Activated B cell treated with CpG ODN at 0.5 μM for 24 hours (primary cell): Measurements from ENCODE around the gene ARID2. TPM values are rescaled to one million over a fixed set of nuclear protein-coding genes. Genes with fewer than 3 reads are reported as not detected.

Source experiments
- ATAC-seq: fragments of 200-7000 bp; cut with Tn5 transposase; one replicate; pipeline ENCODE4 v1.10.0; 2021; ENCODE audit warnings: low read depth, mild to moderate bottlenecking, moderate library complexity
- CTCF ChIA-PET: fragments of 350-600 bp; sonication (Branson Sonifier 250); formaldehyde crosslinking; loops from one replicate; lab custom pipeline; 2021; ENCODE audit warnings: antibody characterized with exemption; lab: Charles Lee
- POLR2A ChIA-PET: fragments of 350-600 bp; sonication (Branson Sonifier 250); formaldehyde crosslinking; loops from one replicate; lab custom pipeline; 2021; ENCODE audit warnings: antibody characterized with exemption; lab: Charles Lee
- DNase-seq: peaks from one replicate; pipeline ENCODE4 v3.0.0; 2022
- H3K27ac Mint-ChIP-seq: one replicate; pipeline ENCODE4 v1.8.0; 2020; ENCODE audit warnings: mixed read lengths
- H3K27me3 Mint-ChIP-seq: one replicate; pipeline ENCODE4 v1.8.0; 2021; ENCODE audit warnings: mixed read lengths
- H3K36me3 Mint-ChIP-seq: one replicate; pipeline ENCODE4 v1.8.0; 2021; ENCODE audit warnings: low read depth, mixed read lengths
- H3K4me1 Mint-ChIP-seq: one replicate; pipeline ENCODE4 v1.8.0; 2021; ENCODE audit warnings: mixed read lengths
- H3K4me3 Mint-ChIP-seq: one replicate; pipeline ENCODE4 v1.8.0; 2020; ENCODE audit warnings: mild to moderate bottlenecking, mixed read lengths
- H3K9me3 Mint-ChIP-seq: one replicate; pipeline ENCODE4 v1.8.0; 2020; ENCODE audit warnings: mixed read lengths
- CTCF ChIP-seq: fragments of 200-600 bp; IDR thresholded peaks from one replicate; pipeline ENCODE4 v1.8.0; 2022; ENCODE audit warnings: antibody characterized with exemption, mild to moderate bottlenecking
- intact Hi-C: fragments of 100-400 bp; cut with micrococcal nuclease; formaldehyde crosslinking; loops from one replicate; pipeline ENCODE4 v1.15.1; 2024
- total RNA-seq: library from RNA; stranded (reverse); gene quantifications from 2 replicates; pipeline ENCODE4 v1.2.3, GENCODE V29; 2022

Gene ARID2
- total RNA-seq, 1 donor from 2014 or later: 48.7 TPM

GRCh38 chr12:45779936-45780335, 50.4 kb downstream of the ARID2 start:
- Mint-ChIP-seq H3K27ac (no peak overlapping the region), H3K36me3 (peaks cover 2% of the 10 kb centered on the region), H3K4me1 (peaks cover 10% of the 10 kb centered on the region), H3K9me3 (no peaks in the 10 kb centered on the region), H3K4me3 (no peak overlapping the region), H3K27me3 (no peaks in the 10 kb centered on the region)
- DNase-seq (no peak), ATAC-seq (no peak)
- ChIA-PET CTCF (no interaction called here), POLR2A (no interaction called here)
- no peak for TF ChIP-seq CTCF
- intact Hi-C loops: no loop called here

DNA sequence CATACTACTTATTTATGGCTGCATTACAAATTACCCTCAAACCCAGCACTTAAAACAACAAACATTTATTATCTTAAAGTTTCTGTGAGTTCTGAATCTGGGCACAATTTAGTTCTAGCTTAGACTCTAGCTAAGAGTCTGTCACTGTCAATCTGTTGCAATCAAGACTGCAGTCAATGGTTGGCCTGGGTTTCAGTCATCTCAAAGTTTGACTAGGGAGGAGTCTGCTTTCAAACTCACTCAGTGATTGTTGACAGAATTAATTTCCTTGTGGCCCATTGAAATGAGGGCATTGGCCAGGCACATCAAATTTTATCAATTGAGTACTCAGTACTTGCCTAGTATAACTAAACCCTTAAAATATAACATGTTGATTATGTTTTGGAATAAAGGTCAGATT, 51.6 kb downstream of the ARID2 start:
- H3K27me3 Mint-ChIP-seq: no peaks in the 10 kb centered on the region
- no peak for DNase-seq
- CTCF ChIA-PET: no interaction called here
- no peak for ATAC-seq
- intact Hi-C loops: no loop called here
- H3K36me3 Mint-ChIP-seq: peaks cover 2% of the 10 kb centered on the region
- peaks cover 4% of the 10 kb centered on the region for H3K4me1 Mint-ChIP-seq
- POLR2A ChIA-PET: no interaction called here
- H3K9me3 Mint-ChIP-seq: no peaks in the 10 kb centered on the region
- H3K4me3 Mint-ChIP-seq: no peak overlapping the region
- TF ChIP-seq CTCF: no peak
- no peak overlapping the region for H3K27ac Mint-ChIP-seq

- ChIA-PET CTCF (no interaction called here), POLR2A (no interaction called here)
- peaks cover 4% of the 10 kb centered on the region for H3K36me3 Mint-ChIP-seq
- H3K27ac Mint-ChIP-seq: no peak overlapping the region
- TF ChIP-seq CTCF: no peak
- ATAC-seq (no peak), DNase-seq (no peak)
- peaks cover 10% of the 10 kb centered on the region for H3K4me1 Mint-ChIP-seq
- no peak overlapping the region for H3K4me3 Mint-ChIP-seq
- H3K9me3 Mint-ChIP-seq: no peaks in the 10 kb centered on the region
- intact Hi-C loops: no loop called here
- no peaks in the 10 kb centered on the region for H3K27me3 Mint-ChIP-seq
Observed at GRCh38 chr12:45785315-45785714, 55.8 kb downstream of the ARID2 start.

GRCh38 chr12:45789025-45789424, 59.5 kb downstream of the ARID2 start:
- H3K9me3 Mint-ChIP-seq: no peaks in the 10 kb centered on the region
- H3K36me3 Mint-ChIP-seq: peaks cover 6% of the 10 kb centered on the region
- no peak for TF ChIP-seq CTCF
- POLR2A ChIA-PET: no interaction called here
- no peak overlapping the region for H3K4me3 Mint-ChIP-seq
- intact Hi-C loops: loop anchor here (1.0 kb wide), 1 partner anchor 59 kb away; no protein-coding TSS in a partner anchor
- CTCF ChIA-PET: no interaction called here
- no peaks in the 10 kb centered on the region for H3K27me3 Mint-ChIP-seq
- ATAC-seq (peak; percentile 85), DNase-seq (no peak)
- peaks cover 14% of the 10 kb centered on the region for H3K4me1 Mint-ChIP-seq
- no peak overlapping the region for H3K27ac Mint-ChIP-seq

GRCh38 chr12:45794422-45794821, 64.9 kb downstream of the ARID2 start:
- H3K4me3 Mint-ChIP-seq: no peak overlapping the region
- CTCF ChIA-PET: no interaction called here

More at GRCh38 chr12:45794422-45794821, 64.9 kb downstream of the ARID2 start:
- no peak for TF ChIP-seq CTCF
- Mint-ChIP-seq H3K36me3 (peaks cover 15% of the 10 kb centered on the region), H3K27ac (no peak overlapping the region), H3K4me1 (peaks cover 7% of the 10 kb centered on the region), H3K27me3 (no peaks in the 10 kb centered on the region), H3K9me3 (no peaks in the 10 kb centered on the region)
- ATAC-seq: no peak
- POLR2A ChIA-PET: no interaction called here
- no peak for DNase-seq
- intact Hi-C loops: no loop called here
